Inflammatory macrophage (primary cell): ENCODE measurements around the gene DSE.

ENCODE experiments used
- DNase-seq, 2 donors: peaks; one replicate each; pipeline ENCODE4 v3.0.0-alpha.2; 2020 to 2022

The DSE gene

GRCh38 chr6:116450185-116450710 is 79.5 kb downstream of the DSE start:
- DNase-seq: no peak

- peak; percentile 65 to 73 for DNase-seq
Measured at GRCh38 chr6:116450769-116451740, 80.3 kb downstream of the DSE start.

- no peak for DNase-seq
Measured at GRCh38 chr6:116451916-116452315, 81.2 kb downstream of the DSE start.

GRCh38 chr6:116452531-116452930 is 81.8 kb downstream of the DSE start:
- peak in 1 of 2 donors; percentile 61 for DNase-seq

- DNase-seq: peak in 1 of 2 donors; percentile 1
Measured at GRCh38 chr6:116456106-116456505, 85.4 kb downstream of the DSE start.

GRCh38 chr6:116456927-116457326 is 86.2 kb downstream of the DSE start:
- peak in 1 of 2 donors; percentile 39 for DNase-seq

- DNase-seq: no peak
Measured at GRCh38 chr6:116458264-116458663, 87.5 kb downstream of the DSE start.

GRCh38 chr6:116459927-116460326 is 89.2 kb downstream of the DSE start:
- DNase-seq: no peak

GRCh38 chr6:116461331-116461931 is 90.7 kb downstream of the DSE start, which contains the start of gene CALHM6:
TSS of gene CALHM6 (plus strand) at chr6:116461375. CDS start at chr6:116461930, 555 bp downstream.
- no peak for DNase-seq

- peak in 1 of 2 donors; percentile 57 for DNase-seq
Measured at GRCh38 chr6:116461932-116462885, 91.5 kb downstream of the DSE start.

- DNase-seq: no peak
Measured at GRCh38 chr6:116463301-116463700, 92.6 kb downstream of the DSE start.

GRCh38 chr6:116465246-116465645 is 94.5 kb downstream of the DSE start:
- peak; percentile 85 to 90 for DNase-seq

GRCh38 chr6:116467096-116467495 is 96.3 kb downstream of the DSE start:
- no peak for DNase-seq

GRCh38 chr6:116467514-116467913 is 96.8 kb downstream of the DSE start:
- no peak for DNase-seq

- no peak for DNase-seq
Measured at GRCh38 chr6:116468293-116468692, 97.5 kb downstream of the DSE start.

- peak in 1 of 2 donors; percentile 15 for DNase-seq
Measured at GRCh38 chr6:116471531-116471930, 100.8 kb downstream of the DSE start.

- DNase-seq: no peak
Measured at GRCh38 chr6:116472706-116473105, 102.0 kb downstream of the DSE start.

- peak; percentile 53 to 66 for DNase-seq
Measured at GRCh38 chr6:116475141-116475540, 104.4 kb downstream of the DSE start.

- peak; percentile 59 to 88 for DNase-seq
Measured at GRCh38 chr6:116476002-116476678, 105.4 kb downstream of the DSE start.

- DNase-seq: no peak
Measured at GRCh38 chr6:116482780-116483179, 112.0 kb downstream of the DSE start.

GRCh38 chr6:116483616-116484015 is 112.9 kb downstream of the DSE start:
- no peak for DNase-seq
